CD14-positive monocyte (primary cell): ENCODE measurements around the gene RDX. TPM values are rescaled to one million over a fixed set of nuclear protein-coding genes. Genes with fewer than 3 reads are reported as not detected.
"Not testable (repeated sequence)": the region's sequence is repeated elsewhere in the genome, so short reads cannot be mapped to it uniquely, and the experiment has no call there.

ENCODE experiments used
- DNase-seq, 3 donors: peaks; one replicate each; pipeline ENCODE4 v3.0.0-alpha.2; 2011 to 2022
- H2AFZ ChIP-seq: 2 replicates; pipeline ENCODE4 v1.6.0; 2012; ENCODE audit warnings: mild to moderate bottlenecking, low read depth, low read length, inconsistent platforms; ENCODE audit not compliant: insufficient read depth, poor library complexity, severe bottlenecking
- H3K27ac ChIP-seq, 2 donors: 1 replicate in 1 of 2; 2 replicates in 1 of 2; pipeline ENCODE4 v1.5.1; 2012 to 2013; ENCODE audit warnings: low read length in 2 of 2, control low read depth in 1 of 2, inconsistent platforms in 1 of 2, low read depth in 1 of 2, mild to moderate bottlenecking in 1 of 2
- H3K27me3 ChIP-seq, 2 donors: one replicate each; pipeline versions ENCODE4 v1.6.0 to v1.6.1; 2011 to 2013; ENCODE audit warnings: low read length in 2 of 2; ENCODE audit not compliant: control insufficient read depth in 2 of 2, insufficient read depth in 2 of 2
- H3K36me3 ChIP-seq, 2 donors: replicated peaks in 1 of 2; 1 replicate in 1 of 2; 2 replicates in 1 of 2; pipeline versions ENCODE4 v1.5.1 to v1.6.1; 2012 to 2013; ENCODE audit warnings: low read length in 2 of 2, control low read depth in 1 of 2, inconsistent platforms in 1 of 2, mild to moderate bottlenecking in 1 of 2; ENCODE audit not compliant: insufficient read depth in 2 of 2, control insufficient read depth in 1 of 2
- H3K4me1 ChIP-seq, 2 donors: 1 replicate in 1 of 2; 2 replicates in 1 of 2; pipeline versions ENCODE4 v1.5.1 to v1.6.1; 2012 to 2013; ENCODE audit warnings: low read length in 2 of 2, control low read depth in 1 of 2, inconsistent platforms in 1 of 2, mild to moderate bottlenecking in 1 of 2, moderate library complexity in 1 of 2; ENCODE audit not compliant: insufficient read depth in 2 of 2, control insufficient read depth in 1 of 2
- H3K4me2 ChIP-seq: replicated peaks from 2 replicates; pipeline ENCODE3; 2012; ENCODE audit warnings: low read length, moderate library complexity, mild to moderate bottlenecking; ENCODE audit not compliant: poor library complexity, severe bottlenecking; ENCODE audit errors: extremely low read depth
- H3K4me3 ChIP-seq, 3 experiments: fragments of 200-600 bp in 1 of 3; sonication (generic) in 1 of 3; replicated peaks in 1 of 3; 1 replicate in 2 of 3; 2 replicates in 1 of 3; pipeline ENCODE4 v1.5.1; 2011 to 2013; ENCODE audit warnings: low read length in 3 of 3, mild to moderate bottlenecking in 3 of 3, control low read depth in 2 of 3, low read depth in 2 of 3, inconsistent platforms in 1 of 3, moderate library complexity in 1 of 3
- H3K79me2 ChIP-seq: 2 replicates; pipeline ENCODE4 v1.6.0; 2012; ENCODE audit warnings: mild to moderate bottlenecking, control low read depth, inconsistent platforms, low read length, moderate library complexity; ENCODE audit not compliant: insufficient read depth
- H3K9ac ChIP-seq: 2 replicates; pipeline ENCODE4 v1.6.0; 2017; ENCODE audit warnings: low read length, mild to moderate bottlenecking; ENCODE audit not compliant: insufficient read depth, poor library complexity, severe bottlenecking
- H3K9me3 ChIP-seq, 2 donors: replicated peaks in 1 of 2; 1 replicate in 1 of 2; 2 replicates in 1 of 2; pipeline versions ENCODE4 v1.5.1 to v1.6.1; 2012 to 2013; ENCODE audit warnings: low read length in 2 of 2, control low read depth in 1 of 2; ENCODE audit not compliant: control insufficient read depth in 1 of 2, insufficient read depth in 1 of 2
- H4K20me1 ChIP-seq: 2 replicates; pipeline ENCODE4 v1.6.0; 2012; ENCODE audit warnings: mild to moderate bottlenecking, low read length, control low read depth, moderate library complexity; ENCODE audit not compliant: insufficient read depth
- H3K27ac Mint-ChIP-seq, 7 donors: one replicate each; pipeline ENCODE4 v1.8.0; 2020; ENCODE audit warnings: mild to moderate bottlenecking in 7 of 7, mixed read lengths in 7 of 7, moderate library complexity in 6 of 7, inconsistent platforms in 2 of 7
- H3K27me3 Mint-ChIP-seq, 3 donors: one replicate each; pipeline ENCODE4 v1.8.0; 2021 to 2022; ENCODE audit warnings: low read depth in 3 of 3, mild to moderate bottlenecking in 3 of 3, mixed read lengths in 3 of 3, moderate library complexity in 3 of 3, inconsistent platforms in 1 of 3
- H3K36me3 Mint-ChIP-seq, 2 donors: one replicate each; pipeline ENCODE4 v1.8.0; 2020; ENCODE audit warnings: mixed read lengths in 2 of 2, inconsistent platforms in 1 of 2, mild to moderate bottlenecking in 1 of 2
- H3K4me1 Mint-ChIP-seq: one replicate; pipeline ENCODE4 v1.8.0; 2020; ENCODE audit warnings: mild to moderate bottlenecking, mixed read lengths
- H3K4me3 Mint-ChIP-seq, 2 donors: one replicate each; pipeline ENCODE4 v1.8.0; 2020; ENCODE audit warnings: mild to moderate bottlenecking in 2 of 2, mixed read lengths in 2 of 2, moderate library complexity in 1 of 2
- H3K9me3 Mint-ChIP-seq, 7 donors: one replicate each; pipeline ENCODE4 v1.8.0; 2020 to 2022; ENCODE audit warnings: mixed read lengths in 7 of 7, mild to moderate bottlenecking in 6 of 7, moderate library complexity in 6 of 7, inconsistent platforms in 2 of 7
- CTCF ChIP-seq: fragments of 200-600 bp; IDR thresholded peaks from one replicate; pipeline ENCODE4 v1.8.0; 2022; ENCODE audit warnings: antibody characterized with exemption, mild to moderate bottlenecking
- WGBS: methylation state at CpG from one replicate; pipeline ENCODE4 v1.1.5; 2013; ENCODE audit warnings: missing lambda C conversion rate; ENCODE audit not compliant: insufficient coverage; 5-methylcytosine and 5-hydroxymethylcytosine counted together
- intact Hi-C, 2 donors: fragments of 100-400 bp; cut with micrococcal nuclease; formaldehyde crosslinking; loops; one replicate each; pipeline versions ENCODE4 v1.15.0 to v1.15.1; 2023
- polyA plus RNA-seq, 3 donors: library from polyadenylated mRNA; depleted of rRNA in 1 of 3; unstranded in 2 of 3; stranded (reverse) in 1 of 3; fragments of 300-500 nt in 2 of 3; fragments of >200 nt in 1 of 3; fragmentation: Illumina TruSeq in 2 of 3; gene quantifications; 1 replicate in 2 of 3; 2 replicates in 1 of 3; pipeline ENCODE4 v1.2.3, GENCODE V29; 2012 to 2021

The RDX gene
- polyA plus RNA-seq, 3 donors: 11.9 to 22.0 (median 20.9) TPM

GRCh38 chr11:110308071-110308470 is 11.7 kb upstream of the RDX start:
- no peak overlapping the region for H2AFZ ChIP-seq
- Mint-ChIP-seq H3K4me3 (no peak overlapping the region), H3K27me3 (peaks cover 0 to 8% (median 0%) of the 10 kb centered on the region in 3 donors), H3K36me3 (no peaks in the 10 kb centered on the region), H3K27ac (no peak overlapping the region), H3K4me1 (peaks cover 2% of the 10 kb centered on the region), H3K9me3 (peaks cover 0 to 2% (median 0%) of the 10 kb centered on the region in 7 donors)
- no peak overlapping the region for H3K9ac ChIP-seq
- intact Hi-C loops: no loop called here
- H3K4me2 ChIP-seq: no peak overlapping the region
- no peaks in the 10 kb centered on the region for H3K4me1 ChIP-seq
- no peaks in the 10 kb centered on the region for H4K20me1 ChIP-seq
- no peak overlapping the region for H3K4me3 ChIP-seq
- WGBS: 100% methylated on average over 1 of the region's 5 CpGs
- H3K27ac ChIP-seq: no peak overlapping the region
- no peaks in the 10 kb centered on the region for H3K36me3 ChIP-seq
- no peaks in the 10 kb centered on the region for H3K79me2 ChIP-seq
- no peaks in the 10 kb centered on the region for H3K9me3 ChIP-seq
- DNase-seq: no peak
- no peaks in the 10 kb centered on the region for H3K27me3 ChIP-seq
- no peak for TF ChIP-seq CTCF

GRCh38 chr11:110306019-110306388 is 9.6 kb upstream of the RDX start:
- H3K4me3 Mint-ChIP-seq, intact Hi-C loops: not testable (repeated sequence)

More at GRCh38 chr11:110306019-110306388, 9.6 kb upstream of the RDX start:
- H3K4me1 Mint-ChIP-seq, H3K4me1 ChIP-seq, H3K27ac ChIP-seq, H3K4me3 ChIP-seq, H2AFZ ChIP-seq, H3K27me3 Mint-ChIP-seq, H3K9ac ChIP-seq, H3K36me3 Mint-ChIP-seq, H3K36me3 ChIP-seq, H3K9me3 ChIP-seq, H3K27me3 ChIP-seq, H3K9me3 Mint-ChIP-seq, H4K20me1 ChIP-seq, H3K79me2 ChIP-seq, DNase-seq, H3K27ac Mint-ChIP-seq, H3K4me2 ChIP-seq: not testable (repeated sequence)
- no CpG with 5 or more reads among the region's 4 CpGs for WGBS
